OCI-LY1 (cell line): ENCODE data around the gene AGAP1.

Experiments
- CTCF ChIP-seq: fragments of 200-600 bp; sonication (generic), shearing (Covaris generic); IDR thresholded peaks from 2 replicates; pipeline ENCODE4 v1.5.1; 2017; ENCODE audit warnings: mild to moderate bottlenecking, antibody characterized with exemption, low read length, moderate library complexity, mixed read lengths
- EZH2 ChIP-seq: fragments of 200-600 bp; sonication (generic), shearing (Covaris generic); IDR thresholded peaks from 2 replicates; pipeline ENCODE4 v1.8.0; 2017; ENCODE audit warnings: borderline replicate concordance, mixed run types, mild to moderate bottlenecking, antibody characterized with exemption, low read length, moderate library complexity, mixed read lengths

- no peak for TF ChIP-seq CTCF
- no peak for TF ChIP-seq EZH2
Observed at GRCh38 chr2:236122236-236122635, 628.4 kb downstream of the AGAP1 start.
